ACC112 (cell line): ENCODE measurements around the gene CDC26.
"Not testable (repeated sequence)": the region's sequence is repeated elsewhere in the genome, so short reads cannot be mapped to it uniquely, and the experiment has no call there.

ENCODE experiments used
- H2AFZ ChIP-seq: fragments of 200-600 bp; sonication (generic); one replicate; pipeline ENCODE4 v1.6.0; 2017; ENCODE audit warnings: antibody characterized with exemption, low read length; ENCODE audit not compliant: unreplicated experiment
- H3K27ac ChIP-seq: fragments of 200-600 bp; sonication (generic); 2 replicates; pipeline ENCODE4 v1.5.1; 2014; ENCODE audit warnings: low read depth, mild to moderate bottlenecking, antibody characterized with exemption, low read length, moderate library complexity
- H3K27me3 ChIP-seq: fragments of 200-600 bp; sonication (generic); 2 replicates; pipeline ENCODE4 v1.6.1; 2014; ENCODE audit warnings: mild to moderate bottlenecking, antibody characterized with exemption, low read length, moderate library complexity, mixed read lengths; ENCODE audit not compliant: insufficient read depth
- H3K36me3 ChIP-seq: fragments of 200-600 bp; sonication (generic); 2 replicates; pipeline ENCODE4 v1.6.1; 2016; ENCODE audit warnings: mild to moderate bottlenecking, antibody characterized with exemption, low read length, moderate library complexity, mixed read lengths; ENCODE audit not compliant: insufficient read depth
- H3K4me1 ChIP-seq: fragments of 200-600 bp; sonication (generic); one replicate; pipeline ENCODE4 v1.6.1; 2016; ENCODE audit warnings: low read length, mixed read lengths; ENCODE audit not compliant: insufficient read depth, unreplicated experiment, control insufficient read depth
- H3K4me3 ChIP-seq: fragments of 200-600 bp; sonication (generic); 2 replicates; pipeline ENCODE4 v1.5.1; 2014; ENCODE audit warnings: mild to moderate bottlenecking, low read depth, low read length
- H3K79me2 ChIP-seq: fragments of 200-600 bp; sonication (generic); one replicate; pipeline ENCODE4 v1.6.0; 2016; ENCODE audit warnings: low read length; ENCODE audit not compliant: control insufficient read depth, unreplicated experiment, insufficient read depth

Gene CDC26

GRCh38 chr9:113309204-113309813 is 33.9 kb upstream of the CDC26 start:
- Histone ChIP-seq H3K79me2 (no peaks in the 10 kb centered on the region), H3K4me3 (no peak overlapping the region), H3K27me3 (no peaks in the 10 kb centered on the region), H3K4me1 (no peaks in the 10 kb centered on the region), H3K27ac (no peak overlapping the region), H2AFZ (no peak overlapping the region), H3K36me3 (no peaks in the 10 kb centered on the region)

GRCh38 chr9:113307396-113307975 is 32.1 kb upstream of the CDC26 start:
- Histone ChIP-seq H3K4me3 (no peak overlapping the region), H3K4me1 (no peaks in the 10 kb centered on the region), H3K27ac (no peak overlapping the region), H3K27me3 (no peaks in the 10 kb centered on the region), H3K36me3 (no peaks in the 10 kb centered on the region), H3K79me2 (no peaks in the 10 kb centered on the region), H2AFZ (no peak overlapping the region)

- Histone ChIP-seq H3K79me2 (no peaks in the 10 kb centered on the region), H3K4me1 (no peaks in the 10 kb centered on the region), H3K36me3 (no peaks in the 10 kb centered on the region), H3K27ac (no peak overlapping the region), H3K4me3 (no peak overlapping the region), H3K27me3 (no peaks in the 10 kb centered on the region), H2AFZ (no peak overlapping the region)
Observed at GRCh38 chr9:113306566-113306965, 31.2 kb upstream of the CDC26 start.

- Histone ChIP-seq H3K27me3 (no peaks in the 10 kb centered on the region; the same call in 1 of the 2 replicates), H3K27ac (no peak within 1 kb of the TSS), H3K36me3 (no peaks in the 10 kb centered on the region), H3K4me3 (no peak within 1 kb of the TSS), H3K4me1 (no peaks in the 10 kb centered on the region), H3K79me2 (no peaks in the 10 kb centered on the region), H2AFZ (no peak within 1 kb of the TSS)
Observed at GRCh38 chr9:113302792-113303418, 27.5 kb upstream of the CDC26 start, which contains the start of gene RNF183. Gene RNF183, minus strand, starts transcription at chr9:113303376. Its CDS starts 5,192 bp downstream, at chr9:113298184.

- no peak overlapping the region for H3K4me3 ChIP-seq
- H3K27me3 ChIP-seq: no peaks in the 10 kb centered on the region; the same call in 1 of the 2 replicates
- no peaks in the 10 kb centered on the region for H3K79me2 ChIP-seq
- no peaks in the 10 kb centered on the region for H3K36me3 ChIP-seq
- no peak overlapping the region for H2AFZ ChIP-seq
- H3K4me1 ChIP-seq: no peaks in the 10 kb centered on the region
- H3K27ac ChIP-seq: no peak overlapping the region
Observed at GRCh38 chr9:113301548-113301947, 26.2 kb upstream of the CDC26 start.

- Histone ChIP-seq H3K79me2 (no peaks in the 10 kb centered on the region), H3K36me3 (no peaks in the 10 kb centered on the region), H3K4me3 (no peak overlapping the region), H3K27me3 (no peaks in the 10 kb centered on the region; the same call in 1 of the 2 replicates), H2AFZ (no peak overlapping the region), H3K27ac (no peak overlapping the region), H3K4me1 (no peaks in the 10 kb centered on the region)
Observed at GRCh38 chr9:113299800-113300292, 24.5 kb upstream of the CDC26 start.

GRCh38 chr9:113298924-113299770 is 23.8 kb upstream of the CDC26 start:
- H2AFZ ChIP-seq: no peak overlapping the region
- H3K36me3 ChIP-seq: no peaks in the 10 kb centered on the region
- H3K27ac ChIP-seq: no peak overlapping the region
- H3K27me3 ChIP-seq: no peaks in the 10 kb centered on the region; the same call in 1 of the 2 replicates
- no peaks in the 10 kb centered on the region for H3K79me2 ChIP-seq
- H3K4me1 ChIP-seq: no peaks in the 10 kb centered on the region
- H3K4me3 ChIP-seq: no peak overlapping the region

- H2AFZ ChIP-seq: no peak overlapping the region
- H3K79me2 ChIP-seq: no peaks in the 10 kb centered on the region
- H3K4me3 ChIP-seq: no peak overlapping the region
- H3K36me3 ChIP-seq: no peaks in the 10 kb centered on the region
- no peaks in the 10 kb centered on the region; the same call in 1 of the 2 replicates for H3K27me3 ChIP-seq
- H3K4me1 ChIP-seq: peaks cover 8% of the 10 kb centered on the region
- H3K27ac ChIP-seq: no peak overlapping the region
Observed at GRCh38 chr9:113298311-113298710, 22.9 kb upstream of the CDC26 start.

GRCh38 chr9:113296796-113297558 is 21.6 kb upstream of the CDC26 start:
- Histone ChIP-seq H3K27ac (no peak overlapping the region), H3K27me3 (no peaks in the 10 kb centered on the region; the same call in 1 of the 2 replicates), H2AFZ (no peak overlapping the region), H3K36me3 (peaks cover 3% of the 10 kb centered on the region; the same call in 1 of the 2 replicates), H3K4me3 (no peak overlapping the region), H3K4me1 (peaks cover 10% of the 10 kb centered on the region), H3K79me2 (no peaks in the 10 kb centered on the region)

GRCh38 chr9:113296247-113296646 is 20.9 kb upstream of the CDC26 start:
- not testable (repeated sequence) for H3K4me1 ChIP-seq, H3K79me2 ChIP-seq, H3K4me3 ChIP-seq, H2AFZ ChIP-seq, H3K27ac ChIP-seq, H3K27me3 ChIP-seq
- peaks cover 11% of the 10 kb centered on the region; the same call in 1 of the 2 replicates for H3K36me3 ChIP-seq
